H1 (cell line): Measurements from ENCODE around the gene FAM186B. TPM values are rescaled to one million over a fixed set of nuclear protein-coding genes. Genes with fewer than 3 reads are reported as not detected.

Source experiments
- CEBPB ChIP-seq: IDR thresholded peaks from 2 replicates; pipeline ENCODE4 v1.6.1; 2012; ENCODE audit warnings: low read depth, low read length
- MAFK ChIP-seq: IDR thresholded peaks from 2 replicates; pipeline ENCODE4 v1.6.1; 2012; ENCODE audit warnings: low read depth, mild to moderate bottlenecking, improper control_type of control experiment, low read length
- SP4 ChIP-seq: IDR thresholded peaks from 2 replicates; pipeline ENCODE4 v1.6.1; 2012; ENCODE audit warnings: low read length, inconsistent platforms
- TBP ChIP-seq: IDR thresholded peaks from 2 replicates; pipeline ENCODE4 v1.6.1; 2011; ENCODE audit warnings: low read depth, low read length, improper control_type of control experiment
- polyA plus RNA-seq, 7 experiments: library from polyadenylated mRNA; depleted of rRNA in 3 of 7; stranded (reverse) in 5 of 7; unstranded in 2 of 7; fragments of >200 nt in 5 of 7; fragments of 200-250 nt in 2 of 7; gene quantifications; 1 replicate in 5 of 7; 2 replicates in 1 of 7; 4 replicates in 1 of 7; pipeline versions ENCODE4 v1.2.1 to v1.2.3, GENCODE V29; 2011 to 2013; ENCODE audit warnings: missing spikeins in 2 of 7, mixed read lengths in 2 of 7
- total RNA-seq: library from RNA; stranded (reverse); fragmentation: NEBNext Ultra II Directional; extraction: Animal tissue kit (Norgen Biotek cat#: 25700); gene quantifications from 2 replicates; pipeline ENCODE4 v1.2.1, GENCODE V29; 2021
- TF ChIP-seq, protein P1 (sequence below): fragments of 300-600 bp; sonication (generic); IDR thresholded peaks from 2 replicates; pipeline ENCODE4 v1.7.1; 2012; ENCODE audit warnings: low read length, moderate library complexity, mild to moderate bottlenecking, inconsistent platforms; ENCODE audit not compliant: insufficient replicate concordance

FAM186B gene
- total and polyA plus RNA-seq, 2 of the 8 experiments (the other 6 are each of a cell fraction or from before 2014, with no cell fraction given), result 0.12 to 0.73 TPM

DNA sequence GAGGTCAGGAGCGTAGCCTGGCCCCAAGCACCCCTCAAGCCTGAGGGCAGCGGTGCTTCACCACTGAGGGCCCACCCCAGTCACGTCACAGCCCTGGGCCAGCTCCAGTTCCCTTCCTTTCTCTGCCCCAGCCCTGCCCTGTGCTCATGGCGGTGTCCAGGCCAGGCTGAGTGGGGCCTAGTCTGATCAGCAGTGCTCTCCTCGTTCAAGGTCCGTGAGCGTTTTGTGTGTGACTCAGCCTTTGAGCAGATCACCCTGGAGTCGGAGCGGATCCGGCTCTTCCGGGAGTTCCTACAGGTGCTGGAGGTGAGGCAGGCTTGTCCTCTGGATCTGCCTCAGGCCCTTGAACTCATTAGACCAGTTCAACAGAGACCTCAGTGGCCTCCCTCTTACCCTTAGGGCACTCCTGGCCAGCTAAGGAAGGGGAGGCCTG lies 36.9 kb upstream of the FAM186B start (continued):
- TF ChIP-seq, protein P1, sequence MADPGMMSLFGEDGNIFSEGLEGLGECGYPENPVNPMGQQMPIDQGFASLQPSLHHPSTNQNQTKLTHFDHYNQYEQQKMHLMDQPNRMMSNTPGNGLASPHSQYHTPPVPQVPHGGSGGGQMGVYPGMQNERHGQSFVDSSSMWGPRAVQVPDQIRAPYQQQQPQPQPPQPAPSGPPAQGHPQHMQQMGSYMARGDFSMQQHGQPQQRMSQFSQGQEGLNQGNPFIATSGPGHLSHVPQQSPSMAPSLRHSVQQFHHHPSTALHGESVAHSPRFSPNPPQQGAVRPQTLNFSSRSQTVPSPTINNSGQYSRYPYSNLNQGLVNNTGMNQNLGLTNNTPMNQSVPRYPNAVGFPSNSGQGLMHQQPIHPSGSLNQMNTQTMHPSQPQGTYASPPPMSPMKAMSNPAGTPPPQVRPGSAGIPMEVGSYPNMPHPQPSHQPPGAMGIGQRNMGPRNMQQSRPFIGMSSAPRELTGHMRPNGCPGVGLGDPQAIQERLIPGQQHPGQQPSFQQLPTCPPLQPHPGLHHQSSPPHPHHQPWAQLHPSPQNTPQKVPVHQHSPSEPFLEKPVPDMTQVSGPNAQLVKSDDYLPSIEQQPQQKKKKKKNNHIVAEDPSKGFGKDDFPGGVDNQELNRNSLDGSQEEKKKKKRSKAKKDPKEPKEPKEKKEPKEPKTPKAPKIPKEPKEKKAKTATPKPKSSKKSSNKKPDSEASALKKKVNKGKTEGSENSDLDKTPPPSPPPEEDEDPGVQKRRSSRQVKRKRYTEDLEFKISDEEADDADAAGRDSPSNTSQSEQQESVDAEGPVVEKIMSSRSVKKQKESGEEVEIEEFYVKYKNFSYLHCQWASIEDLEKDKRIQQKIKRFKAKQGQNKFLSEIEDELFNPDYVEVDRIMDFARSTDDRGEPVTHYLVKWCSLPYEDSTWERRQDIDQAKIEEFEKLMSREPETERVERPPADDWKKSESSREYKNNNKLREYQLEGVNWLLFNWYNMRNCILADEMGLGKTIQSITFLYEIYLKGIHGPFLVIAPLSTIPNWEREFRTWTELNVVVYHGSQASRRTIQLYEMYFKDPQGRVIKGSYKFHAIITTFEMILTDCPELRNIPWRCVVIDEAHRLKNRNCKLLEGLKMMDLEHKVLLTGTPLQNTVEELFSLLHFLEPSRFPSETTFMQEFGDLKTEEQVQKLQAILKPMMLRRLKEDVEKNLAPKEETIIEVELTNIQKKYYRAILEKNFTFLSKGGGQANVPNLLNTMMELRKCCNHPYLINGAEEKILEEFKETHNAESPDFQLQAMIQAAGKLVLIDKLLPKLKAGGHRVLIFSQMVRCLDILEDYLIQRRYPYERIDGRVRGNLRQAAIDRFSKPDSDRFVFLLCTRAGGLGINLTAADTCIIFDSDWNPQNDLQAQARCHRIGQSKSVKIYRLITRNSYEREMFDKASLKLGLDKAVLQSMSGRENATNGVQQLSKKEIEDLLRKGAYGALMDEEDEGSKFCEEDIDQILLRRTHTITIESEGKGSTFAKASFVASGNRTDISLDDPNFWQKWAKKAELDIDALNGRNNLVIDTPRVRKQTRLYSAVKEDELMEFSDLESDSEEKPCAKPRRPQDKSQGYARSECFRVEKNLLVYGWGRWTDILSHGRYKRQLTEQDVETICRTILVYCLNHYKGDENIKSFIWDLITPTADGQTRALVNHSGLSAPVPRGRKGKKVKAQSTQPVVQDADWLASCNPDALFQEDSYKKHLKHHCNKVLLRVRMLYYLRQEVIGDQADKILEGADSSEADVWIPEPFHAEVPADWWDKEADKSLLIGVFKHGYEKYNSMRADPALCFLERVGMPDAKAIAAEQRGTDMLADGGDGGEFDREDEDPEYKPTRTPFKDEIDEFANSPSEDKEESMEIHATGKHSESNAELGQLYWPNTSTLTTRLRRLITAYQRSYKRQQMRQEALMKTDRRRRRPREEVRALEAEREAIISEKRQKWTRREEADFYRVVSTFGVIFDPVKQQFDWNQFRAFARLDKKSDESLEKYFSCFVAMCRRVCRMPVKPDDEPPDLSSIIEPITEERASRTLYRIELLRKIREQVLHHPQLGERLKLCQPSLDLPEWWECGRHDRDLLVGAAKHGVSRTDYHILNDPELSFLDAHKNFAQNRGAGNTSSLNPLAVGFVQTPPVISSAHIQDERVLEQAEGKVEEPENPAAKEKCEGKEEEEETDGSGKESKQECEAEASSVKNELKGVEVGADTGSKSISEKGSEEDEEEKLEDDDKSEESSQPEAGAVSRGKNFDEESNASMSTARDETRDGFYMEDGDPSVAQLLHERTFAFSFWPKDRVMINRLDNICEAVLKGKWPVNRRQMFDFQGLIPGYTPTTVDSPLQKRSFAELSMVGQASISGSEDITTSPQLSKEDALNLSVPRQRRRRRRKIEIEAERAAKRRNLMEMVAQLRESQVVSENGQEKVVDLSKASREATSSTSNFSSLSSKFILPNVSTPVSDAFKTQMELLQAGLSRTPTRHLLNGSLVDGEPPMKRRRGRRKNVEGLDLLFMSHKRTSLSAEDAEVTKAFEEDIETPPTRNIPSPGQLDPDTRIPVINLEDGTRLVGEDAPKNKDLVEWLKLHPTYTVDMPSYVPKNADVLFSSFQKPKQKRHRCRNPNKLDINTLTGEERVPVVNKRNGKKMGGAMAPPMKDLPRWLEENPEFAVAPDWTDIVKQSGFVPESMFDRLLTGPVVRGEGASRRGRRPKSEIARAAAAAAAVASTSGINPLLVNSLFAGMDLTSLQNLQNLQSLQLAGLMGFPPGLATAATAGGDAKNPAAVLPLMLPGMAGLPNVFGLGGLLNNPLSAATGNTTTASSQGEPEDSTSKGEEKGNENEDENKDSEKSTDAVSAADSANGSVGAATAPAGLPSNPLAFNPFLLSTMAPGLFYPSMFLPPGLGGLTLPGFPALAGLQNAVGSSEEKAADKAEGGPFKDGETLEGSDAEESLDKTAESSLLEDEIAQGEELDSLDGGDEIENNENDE, result no peak
- TF ChIP-seq SP4 (no peak), TBP (no peak), CEBPB (no peak), MAFK (no peak)
